HG02852 (cell line): Measurements from ENCODE around the gene MN1.
"Not testable (repeated sequence)": the region's sequence is repeated elsewhere in the genome, so short reads cannot be mapped to it uniquely, and the experiment has no call there.

Experiments used
- ATAC-seq: cut with Tn5 transposase; IDR thresholded peaks from one replicate; pipeline ENCODE4 v1.9.1; 2021; ENCODE audit warnings: mild to moderate bottlenecking, moderate library complexity; ENCODE audit not compliant: unreplicated experiment

Gene MN1

DNA sequence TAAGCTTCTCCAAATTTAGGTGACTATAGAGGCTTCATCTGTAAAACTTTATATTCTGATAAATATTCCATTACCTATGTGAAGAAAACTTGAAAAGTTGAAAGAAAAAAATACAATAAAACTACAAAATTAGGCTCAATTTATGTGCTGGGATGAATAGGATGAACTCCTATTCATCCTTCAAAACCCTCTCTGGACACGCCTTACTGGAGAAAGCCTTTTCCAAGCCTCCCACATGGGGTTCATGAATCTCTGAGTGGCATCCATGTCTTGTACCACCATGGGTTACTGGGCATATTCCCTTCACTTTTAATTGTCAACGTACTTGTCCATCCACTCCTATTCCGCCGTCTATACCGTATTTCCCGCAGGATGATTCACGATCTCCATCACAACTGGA lies 55.7 kb downstream of the MN1 start:
- no peak for ATAC-seq

DNA sequence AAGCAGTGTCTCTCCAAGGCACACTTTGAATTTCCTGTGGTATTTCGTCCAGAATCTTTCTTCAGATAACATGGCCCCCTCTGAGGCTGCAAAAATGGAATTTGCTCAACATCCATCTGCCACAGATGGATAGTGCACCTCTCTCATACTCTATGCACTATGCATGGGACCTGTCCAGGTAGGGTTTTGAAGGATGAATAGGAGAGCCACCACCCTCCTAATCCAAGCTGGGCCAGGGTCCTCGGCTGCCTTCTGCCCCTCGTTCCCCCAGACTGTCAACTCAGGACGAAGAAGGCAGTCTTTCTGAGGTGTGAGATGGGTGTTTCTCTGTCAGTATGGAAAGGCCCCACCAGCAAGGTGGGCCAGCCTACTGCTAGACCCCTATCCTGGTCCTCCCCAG lies 56.4 kb downstream of the MN1 start:
- no peak for ATAC-seq

DNA sequence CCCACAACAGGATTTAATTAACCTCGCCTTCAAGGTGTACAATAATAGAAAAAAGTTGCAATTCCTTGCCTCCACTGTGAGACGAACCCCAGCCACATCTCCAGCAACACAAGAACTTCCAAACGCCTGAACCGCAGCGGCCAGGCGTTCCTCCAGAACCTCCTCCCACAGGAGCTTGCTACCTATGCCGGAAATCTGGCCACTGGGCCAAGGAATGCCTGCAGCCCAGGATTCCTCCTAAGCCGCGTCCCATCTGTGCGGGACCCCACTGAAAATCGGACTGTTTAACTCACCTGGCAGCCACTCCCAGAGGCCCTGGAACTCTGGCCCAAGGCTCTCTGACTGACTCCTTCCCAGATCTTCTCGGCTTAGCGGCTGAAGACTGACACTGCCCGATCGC lies 57.5 kb downstream of the MN1 start:
- ATAC-seq: not testable (repeated sequence)

DNA sequence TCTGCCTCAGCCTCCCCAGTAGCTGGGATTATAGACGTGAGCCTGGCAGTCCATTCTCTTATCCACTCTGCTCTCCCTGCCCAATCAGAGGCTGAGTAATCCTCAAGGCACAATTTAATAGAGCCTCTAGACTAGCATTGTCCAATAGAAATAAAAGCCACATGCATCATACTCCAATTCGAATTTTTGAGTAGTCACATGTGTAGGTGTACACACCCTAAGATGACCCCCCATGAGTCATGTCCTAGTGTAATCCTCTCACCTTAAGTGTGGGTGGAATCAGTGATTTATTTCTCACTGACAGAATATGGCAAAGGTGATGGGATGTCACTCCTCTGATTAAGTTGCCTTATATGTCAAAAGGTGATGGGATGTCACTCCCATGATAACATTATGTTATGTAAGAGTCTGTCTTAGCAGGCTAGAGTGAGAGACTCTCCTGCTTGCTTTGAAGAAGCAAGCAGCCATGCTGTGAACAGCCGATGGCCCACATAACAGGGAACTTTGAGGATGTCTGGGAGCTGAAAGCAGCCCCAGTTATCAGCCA lies 61.3 kb downstream of the MN1 start:
- no peak for ATAC-seq

DNA sequence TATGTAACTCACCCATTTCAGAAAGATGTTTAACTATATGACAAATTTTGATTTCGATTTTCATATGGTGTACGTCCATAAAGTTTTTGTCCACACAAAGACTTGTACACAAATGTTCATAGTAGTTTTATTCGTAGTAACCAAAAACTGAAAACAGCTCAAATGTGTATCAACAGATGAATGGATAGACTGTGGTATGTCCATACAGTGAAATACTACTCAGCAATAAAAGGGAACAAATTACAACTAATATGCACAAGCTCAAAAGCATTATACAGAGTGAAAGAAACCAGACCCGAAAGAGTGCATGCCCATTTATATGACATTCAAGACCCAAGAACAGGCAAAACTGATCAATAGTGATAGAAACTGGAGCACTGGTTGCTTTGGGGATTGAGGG lies 64.0 kb downstream of the MN1 start:
- no peak for ATAC-seq

DNA sequence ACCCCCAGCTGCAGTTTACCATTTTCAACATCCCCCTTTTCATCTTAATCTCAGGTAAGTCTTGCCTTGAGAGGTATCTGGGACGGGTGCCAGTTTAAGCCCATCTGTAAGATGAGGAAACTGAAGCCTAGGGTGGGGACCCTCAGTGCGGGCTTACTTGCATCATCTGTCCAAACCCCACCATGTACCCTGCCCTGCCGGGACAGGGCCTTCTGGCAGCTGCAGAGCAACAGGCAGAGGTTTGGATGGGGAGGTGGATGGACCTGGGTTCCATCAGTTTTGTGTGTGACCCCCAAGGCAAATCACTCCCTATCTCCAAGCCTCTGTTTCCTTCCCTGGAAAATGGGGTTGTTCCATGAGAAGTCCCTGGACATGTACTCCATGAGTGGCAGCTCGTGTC lies 67.5 kb downstream of the MN1 start:
- no peak for ATAC-seq

DNA sequence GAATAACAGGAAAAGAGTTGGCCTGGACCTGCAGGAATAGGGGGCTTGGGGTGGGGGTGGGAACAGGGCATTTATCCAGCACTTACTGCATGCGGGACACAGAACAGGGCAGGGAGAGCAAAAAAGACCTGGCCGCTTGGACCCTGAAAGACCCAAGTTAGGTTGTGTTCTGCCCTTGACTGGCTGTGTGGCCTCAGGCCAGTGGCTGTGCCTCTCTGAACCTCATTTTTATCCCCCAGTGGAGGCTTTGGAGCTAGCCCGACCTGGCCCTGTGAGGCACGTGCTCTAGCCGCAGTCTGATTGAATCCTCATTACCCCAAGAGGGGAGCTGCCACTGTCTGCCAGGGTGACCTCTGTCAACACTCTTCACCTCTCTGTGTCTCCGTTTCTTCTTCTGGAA lies 68.7 kb downstream of the MN1 start:
- no peak for ATAC-seq

DNA sequence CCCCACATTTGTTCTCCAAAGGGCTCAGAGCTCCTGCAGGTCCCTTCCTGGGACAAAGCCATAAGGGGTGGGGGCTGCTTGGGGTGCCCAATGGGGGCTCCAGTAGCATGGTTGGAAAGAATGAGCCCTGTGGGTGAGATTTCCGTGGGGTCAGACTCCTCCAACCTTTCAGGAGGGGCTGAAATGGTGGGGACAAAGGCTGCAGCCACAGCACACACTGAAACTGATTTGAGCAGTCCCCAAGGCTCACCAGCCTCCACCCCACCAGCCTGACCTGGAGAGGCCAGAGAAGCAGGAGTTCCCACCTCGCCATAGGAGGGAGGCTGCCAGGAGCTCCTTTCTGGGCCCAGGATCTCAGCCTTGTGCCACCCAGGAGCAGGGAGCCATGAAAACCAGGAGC lies 69.2 kb downstream of the MN1 start:
- no peak for ATAC-seq

DNA sequence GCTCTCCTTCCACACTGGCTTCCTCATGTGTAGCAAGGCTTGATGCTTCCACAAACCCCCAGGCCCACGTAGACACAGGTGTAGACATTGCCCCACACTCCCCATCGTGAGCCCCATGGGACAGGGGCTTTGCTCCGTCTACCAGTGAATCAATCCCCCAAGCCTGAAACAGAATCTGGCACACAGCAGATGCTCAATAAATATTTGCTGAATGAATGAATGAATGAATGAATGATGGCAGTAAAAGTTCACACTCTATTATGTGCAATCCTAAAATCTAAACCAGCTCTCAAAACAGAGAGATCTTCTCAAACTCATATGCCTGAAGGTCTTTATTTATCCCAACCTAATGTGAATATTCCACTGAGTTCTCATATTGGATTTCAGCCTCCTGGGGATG lies 69.9 kb downstream of the MN1 start:
- no peak for ATAC-seq

DNA sequence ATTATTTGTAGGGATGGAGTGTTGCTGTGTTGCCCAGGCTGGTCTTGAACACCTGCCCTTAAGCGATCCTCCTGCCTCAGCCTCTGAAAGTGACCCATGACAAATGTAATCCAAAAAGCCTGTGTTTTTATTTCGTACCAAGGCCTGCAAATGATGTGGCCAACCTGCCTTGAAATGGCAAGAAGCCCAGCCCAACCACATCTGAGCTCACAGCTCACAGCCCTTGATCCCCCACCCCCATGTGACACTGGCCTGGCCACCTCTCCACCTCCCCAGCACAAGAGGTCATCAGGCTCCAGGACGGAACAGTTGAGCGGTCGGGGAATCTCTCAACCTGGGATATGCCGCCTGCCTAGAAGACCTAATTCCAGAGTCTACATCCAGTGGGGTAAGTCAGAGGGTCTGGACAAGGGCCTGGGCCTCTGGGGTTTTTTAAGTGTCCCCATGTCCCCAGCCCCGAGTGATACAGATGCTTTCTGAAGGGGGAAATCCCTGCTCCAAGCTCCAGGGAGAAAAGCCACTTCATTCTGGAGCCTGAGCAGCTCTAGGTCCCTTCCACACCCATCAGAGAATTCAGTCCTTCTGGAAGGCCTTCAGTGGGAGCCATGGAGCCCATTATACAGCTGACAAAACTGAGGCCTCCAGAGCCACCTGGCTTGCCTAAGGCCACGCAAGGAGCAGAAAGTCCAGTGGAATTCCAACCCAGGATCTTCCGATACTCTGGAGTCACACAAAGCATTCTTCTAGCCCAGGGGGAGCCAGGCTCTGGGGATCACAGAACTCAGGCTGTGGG lies 70.7 kb downstream of the MN1 start:
- no peak for ATAC-seq

DNA sequence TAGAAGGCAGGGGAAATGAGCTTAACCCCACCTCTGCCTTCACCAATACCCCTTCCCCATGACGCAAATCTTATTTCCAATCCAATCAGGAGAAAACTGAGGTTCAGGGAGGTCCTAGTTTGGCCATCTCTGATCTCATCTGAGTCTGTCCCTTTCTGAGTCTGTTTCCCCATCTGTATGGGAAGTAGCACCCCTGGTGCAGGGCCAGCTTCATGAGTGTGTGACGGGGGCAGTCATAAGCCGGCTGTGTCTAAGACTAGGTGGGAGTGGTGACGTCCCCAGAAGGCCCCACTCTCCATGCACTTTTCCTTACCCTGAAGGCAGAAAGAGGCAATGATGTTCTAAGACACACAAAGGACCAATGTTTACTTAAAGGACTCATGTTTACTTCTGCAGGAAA lies 72.3 kb downstream of the MN1 start:
- ATAC-seq: no peak

DNA sequence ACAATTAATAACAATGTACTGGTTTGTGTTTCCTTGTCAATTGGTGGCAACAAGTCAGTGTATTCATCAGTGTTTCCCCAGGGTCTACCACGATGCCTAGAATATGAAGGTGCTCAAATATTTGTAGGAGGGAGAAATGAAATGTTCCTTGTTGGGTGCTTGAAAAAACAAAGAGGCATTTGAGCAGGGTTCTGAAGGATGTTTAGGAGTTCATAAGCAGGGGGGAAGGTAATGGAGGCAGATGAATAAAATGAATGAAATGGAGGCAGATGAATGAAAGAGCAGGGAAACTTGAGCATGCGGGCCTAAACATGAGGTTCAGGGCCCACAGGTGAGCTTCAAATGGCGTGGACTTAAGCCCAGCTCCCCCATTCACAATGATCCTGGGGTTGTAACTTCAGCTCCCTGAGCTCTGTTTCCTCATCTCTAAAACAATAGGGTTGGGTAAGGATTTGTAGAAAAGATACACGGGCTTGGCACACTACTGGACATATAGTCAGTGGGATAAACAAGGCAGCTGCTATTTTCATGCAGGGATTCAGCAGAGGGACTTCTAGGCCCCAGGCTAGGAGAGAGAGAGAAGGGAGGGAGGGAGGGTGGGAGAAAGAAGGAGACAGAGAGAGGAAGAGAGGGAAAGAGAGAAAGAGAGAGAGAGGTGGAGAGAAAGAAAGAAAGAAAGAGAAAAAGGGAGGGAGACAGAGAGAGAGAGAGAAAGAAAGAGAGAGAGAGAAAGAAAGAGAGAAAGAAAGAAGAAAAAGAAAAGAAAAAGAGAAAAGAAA lies 73.7 kb downstream of the MN1 start:
- no peak for ATAC-seq

DNA sequence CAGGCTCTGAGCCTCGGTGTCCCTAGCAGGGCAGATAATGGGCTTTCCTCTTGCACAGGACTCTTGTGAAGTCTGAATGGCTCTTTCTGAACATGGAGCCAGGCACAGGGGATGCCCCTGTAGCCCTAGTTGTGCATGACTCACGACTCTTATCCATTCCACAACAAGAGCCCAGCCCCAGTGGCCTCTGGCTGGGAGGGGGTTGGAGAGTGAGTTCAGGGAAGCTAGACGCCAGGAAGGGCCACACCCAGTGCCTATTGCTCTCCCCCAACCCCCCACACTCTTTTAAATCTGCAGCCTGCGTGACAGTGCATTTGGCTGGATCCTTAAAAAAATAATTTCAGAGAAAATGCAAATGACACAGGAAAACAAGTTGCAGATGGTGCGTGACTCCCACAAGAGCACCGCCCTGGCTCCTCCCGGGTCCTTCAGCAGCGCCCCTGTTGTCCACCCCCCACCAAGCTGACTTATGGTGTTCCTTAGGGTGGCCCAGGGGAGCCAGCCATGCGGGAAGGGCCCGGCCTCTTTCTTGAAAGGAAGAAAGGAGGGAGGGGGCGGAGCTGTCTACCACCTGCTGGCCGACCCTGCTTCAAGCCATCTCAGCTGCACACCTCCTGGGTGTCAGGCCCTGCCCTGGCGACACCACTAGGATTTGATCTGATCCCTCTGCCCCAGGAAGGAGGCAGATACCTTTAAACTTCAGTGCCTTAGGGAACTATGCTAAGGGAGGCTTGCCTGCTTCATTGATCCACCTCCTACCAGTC lies 74.7 kb downstream of the MN1 start:
- ATAC-seq: no peak

DNA sequence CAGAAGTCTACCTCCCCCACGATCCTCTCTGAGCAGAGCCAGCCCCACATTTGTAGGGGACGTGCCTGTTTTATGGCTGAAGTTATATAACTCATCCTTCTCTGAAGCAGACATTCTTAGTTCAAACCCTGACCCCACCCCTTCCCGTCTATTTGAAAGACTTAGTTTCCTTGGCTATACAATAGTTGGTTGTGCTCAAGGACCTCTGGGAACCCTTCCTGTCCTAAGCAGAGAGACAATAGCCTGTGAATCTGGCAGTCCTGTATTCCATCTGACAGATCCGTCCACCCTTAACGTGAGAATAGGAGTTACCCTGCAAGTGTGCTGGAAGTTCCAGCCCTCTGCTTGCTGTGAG lies 75.2 kb downstream of the MN1 start:
- no peak for ATAC-seq

DNA sequence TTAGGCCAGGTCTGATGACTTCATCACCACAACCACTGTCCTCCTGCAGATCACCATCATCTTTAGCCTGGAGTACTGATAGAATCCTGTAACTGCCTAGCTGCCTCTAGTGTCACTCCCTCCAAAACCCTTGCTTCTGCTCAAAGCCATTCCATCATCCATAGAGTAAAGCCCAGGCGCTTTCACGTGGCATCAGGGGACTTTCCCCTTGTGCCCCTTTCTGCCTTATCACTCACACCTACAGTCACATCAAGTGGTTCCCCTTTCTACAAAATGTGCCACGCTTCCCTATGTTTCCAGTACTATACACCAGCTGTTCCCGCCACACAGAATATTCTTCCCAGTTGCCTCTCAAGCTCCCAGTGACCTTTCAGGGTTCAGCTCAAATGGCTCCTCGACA lies 75.9 kb downstream of the MN1 start:
- no peak for ATAC-seq

DNA sequence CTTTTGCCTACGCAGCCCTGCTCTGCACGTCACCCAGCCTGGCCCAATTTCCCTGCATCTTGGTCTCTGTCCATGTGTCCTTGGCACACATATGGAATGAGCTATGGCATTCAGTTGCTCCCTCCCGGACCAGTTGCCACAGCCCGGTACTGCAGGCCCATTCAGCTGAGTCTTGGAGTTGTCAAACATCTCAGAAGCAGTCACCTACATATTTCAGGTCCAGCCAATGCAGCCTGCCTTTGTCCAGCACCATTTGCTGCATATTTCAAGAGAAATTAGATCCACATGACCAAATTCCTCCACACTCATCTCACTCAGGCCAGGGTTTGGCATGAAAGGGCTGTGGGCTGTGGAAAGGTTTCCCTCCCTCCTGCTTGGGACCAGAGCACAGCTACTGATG lies 76.8 kb downstream of the MN1 start:
- no peak for ATAC-seq

DNA sequence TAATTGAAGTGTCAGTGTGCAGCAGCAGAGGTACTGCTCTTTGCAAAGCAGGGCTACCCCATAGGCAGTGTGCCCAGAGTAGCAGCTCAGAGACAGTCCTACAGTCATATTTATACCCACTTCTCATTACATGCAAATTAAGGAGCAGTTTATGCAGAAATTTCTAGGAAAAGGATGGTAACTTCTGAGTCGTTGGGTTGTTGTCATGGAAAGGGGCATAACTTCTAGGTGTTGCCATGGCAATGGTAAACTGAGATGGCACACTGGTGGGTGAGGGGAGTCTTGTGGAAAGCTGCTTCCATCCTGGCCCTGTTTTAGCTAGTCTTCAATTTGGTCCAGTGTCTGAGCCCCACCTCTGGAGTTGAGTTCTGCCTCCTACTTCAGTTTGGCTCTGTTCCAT lies 77.4 kb downstream of the MN1 start:
- ATAC-seq: no peak

DNA sequence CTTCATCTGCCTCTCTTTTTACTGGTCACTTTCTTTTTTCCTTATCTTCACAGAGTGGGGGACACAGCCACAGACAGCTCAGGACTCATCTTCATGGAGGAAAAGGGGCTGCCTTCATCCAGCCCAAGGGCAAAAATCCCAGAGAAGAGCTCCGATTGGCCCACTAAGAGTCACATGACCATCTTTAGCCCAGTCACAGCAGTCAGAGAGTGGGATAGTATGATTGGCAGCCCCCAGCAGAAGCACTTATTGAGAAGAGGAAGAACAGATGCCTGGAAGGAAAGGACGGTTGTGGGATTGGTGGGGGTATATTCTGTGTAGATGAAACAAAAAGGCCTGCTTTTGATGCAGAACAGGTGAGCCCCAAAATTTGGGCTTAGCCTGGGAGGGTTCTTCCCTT lies 77.8 kb downstream of the MN1 start:
- no peak for ATAC-seq

DNA sequence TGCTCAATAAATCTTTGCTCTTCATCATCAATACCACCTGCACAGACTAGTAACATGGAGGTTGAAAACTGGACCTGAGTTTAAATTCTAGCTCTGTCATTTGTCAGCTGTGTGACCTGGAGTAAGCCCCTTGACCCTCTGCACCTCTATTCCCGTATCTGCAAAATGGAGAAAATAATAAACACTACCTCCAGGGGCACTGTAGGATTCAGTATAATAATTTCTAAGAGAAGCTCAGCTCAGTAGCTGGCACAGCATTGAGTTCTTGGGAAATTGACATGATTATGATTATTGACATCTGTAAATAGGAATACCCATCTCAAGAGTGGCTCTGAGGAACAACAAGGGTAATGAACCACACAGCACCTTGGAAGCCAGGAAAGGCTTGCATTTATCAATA lies 78.4 kb downstream of the MN1 start:
- ATAC-seq: no peak

DNA sequence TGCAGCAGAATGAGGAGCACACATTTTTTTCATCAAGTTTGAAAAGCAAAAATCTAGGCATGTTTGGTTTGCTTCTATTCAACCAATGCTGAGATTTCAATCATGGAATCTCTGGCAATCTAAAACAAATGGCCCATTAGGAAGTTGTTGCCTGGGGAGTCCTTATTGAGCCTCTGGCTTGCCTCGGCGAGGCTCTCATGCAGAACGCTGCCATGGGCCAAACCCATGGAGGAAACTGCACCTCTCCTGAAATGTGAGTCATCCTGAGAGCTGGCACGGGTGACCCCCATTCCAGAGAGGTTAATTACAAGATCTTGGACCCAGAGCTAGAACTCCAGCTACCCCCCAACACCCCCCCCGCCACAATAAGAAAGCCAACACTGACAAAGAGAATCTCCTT lies 80.7 kb downstream of the MN1 start:
- ATAC-seq: no peak

DNA sequence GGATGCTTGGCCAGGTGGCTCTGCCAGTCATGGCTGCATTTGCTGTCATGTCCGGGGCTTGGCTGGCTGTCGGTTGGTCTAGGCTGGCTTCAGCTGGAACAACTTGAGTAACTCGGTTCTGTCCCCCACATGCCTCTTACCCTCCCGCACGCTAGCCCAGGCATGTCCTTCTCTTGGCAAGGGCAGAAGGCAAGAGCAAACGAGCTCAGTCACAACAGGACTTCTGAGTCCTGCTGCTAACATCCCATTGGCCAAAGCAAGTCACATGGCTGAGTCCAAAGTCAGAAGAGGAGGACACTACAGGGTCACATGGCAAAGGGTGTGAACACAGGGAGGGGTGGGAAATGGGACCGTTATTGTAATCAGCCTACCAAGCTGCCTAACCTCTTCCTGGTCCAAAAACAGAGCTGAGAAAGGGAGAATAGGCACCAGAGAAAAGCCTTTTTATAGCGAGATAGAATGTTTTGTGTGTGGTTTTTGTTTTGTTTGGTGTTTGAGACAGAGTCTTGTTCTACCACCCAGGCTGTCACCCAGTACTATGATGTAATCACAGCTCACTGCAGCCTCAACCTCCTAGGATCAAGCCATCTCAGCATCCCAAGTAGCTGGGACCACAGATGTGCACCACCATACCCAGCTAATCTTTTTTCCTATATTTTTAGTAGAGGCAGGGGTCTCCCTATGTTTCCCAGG lies 81.9 kb downstream of the MN1 start:
- ATAC-seq: no peak
